HCT116 (cell line): ENCODE results near the gene ADGRD1. TPM values are rescaled to one million over a fixed set of nuclear protein-coding genes. Genes with fewer than 3 reads are reported as not detected.

Experiments used
- ATAC-seq: fragments of 200-7000 bp; cut with Tn5 transposase; 2 replicates; pipeline ENCODE4 v1.9.1; 2020; ENCODE audit warnings: mild to moderate bottlenecking, moderate library complexity
- BruUV-seq: library from RNA; stranded (reverse); fragments of 400-500 nt; replicated peaks from 2 replicates; lab custom pipeline; 2021; lab: Mats Ljungman, UMichigan
- CTCF ChIA-PET: fragments of 300-600 bp; sonication (Branson Sonifier 250); formaldehyde crosslinking; loops from one replicate; lab custom pipeline; 2021; ENCODE audit warnings: antibody characterized with exemption; lab: Charles Lee
- POLR2A ChIA-PET: fragments of 300-600, 350-600 bp; sonication (Branson Sonifier 250); formaldehyde crosslinking; loops from one replicate; lab custom pipeline; 2021; ENCODE audit warnings: antibody characterized with exemption; lab: Charles Lee
- RAD21 ChIA-PET, 2 experiments: fragments of 300-600 bp; sonication (Branson Sonifier 250); formaldehyde crosslinking; loops; one replicate each; lab custom pipeline; 2023; ENCODE audit warnings: low total read pairs in 2 of 2; ENCODE audit not compliant: uncharacterized antibody in 2 of 2, unreplicated experiment in 2 of 2, low non-redundant PET in 1 of 2; lab: Charles Lee
- DNase-seq: peaks from one replicate; pipeline ENCODE4 v3.0.0-alpha.2; 2010; ENCODE audit warnings: low read depth, low spot score
- H2AFZ ChIP-seq: fragments of 200-600 bp; shearing (Covaris generic), sonication (generic); 2 replicates; pipeline ENCODE4 v1.6.1; 2017; ENCODE audit warnings: low read depth, mixed run types, mixed read lengths, antibody characterized with exemption, low read length; ENCODE audit not compliant: poor library complexity, severe bottlenecking
- H3K27ac ChIP-seq: 2 replicates; pipeline ENCODE4 v1.5.1; 2012; ENCODE audit warnings: low read depth, low read length
- H3K27me3 ChIP-seq: fragments of 200-600 bp; sonication (generic); 2 replicates; pipeline ENCODE4 v1.6.1; 2016; ENCODE audit warnings: mixed run types, low read length, mixed read lengths; ENCODE audit not compliant: insufficient read depth
- H3K36me3 ChIP-seq, 2 experiments: fragments of 200-500 bp in 1 of 2; fragments of 200-600 bp in 1 of 2; sonication (Bioruptor generic) in 1 of 2; sonication (generic) in 1 of 2; 2 replicates each; pipeline versions ENCODE4 v1.5.1 to v1.6.1; 2014 to 2016; ENCODE audit warnings: low read length in 2 of 2, inconsistent platforms in 1 of 2, mixed read lengths in 1 of 2, mixed run types in 1 of 2; ENCODE audit not compliant: insufficient read depth in 2 of 2, control insufficient read depth in 1 of 2
- H3K4me1 ChIP-seq, 2 experiments: fragments of 200-600 bp in 1 of 2; sonication (generic) in 1 of 2; 2 replicates each; pipeline versions ENCODE4 v1.5.1 to v1.6.1; 2012 to 2017; ENCODE audit warnings: low read length in 2 of 2, inconsistent platforms in 1 of 2, mild to moderate bottlenecking in 1 of 2, mixed read lengths in 1 of 2, mixed run types in 1 of 2, moderate library complexity in 1 of 2; ENCODE audit not compliant: insufficient read depth in 2 of 2, control insufficient read depth in 1 of 2
- H3K4me2 ChIP-seq: fragments of 200-600 bp; sonication (generic); 2 replicates; pipeline ENCODE4 v1.6.1; 2017; ENCODE audit warnings: mixed run types, low read length, mixed read lengths
- H3K4me3 ChIP-seq, 2 experiments: fragments of 200-600 bp in 1 of 2; sonication (generic) in 1 of 2; replicated peaks in 1 of 2; 2 replicates each; pipeline ENCODE4 v1.5.1; 2011 to 2016; ENCODE audit warnings: low read length in 2 of 2, control low read depth in 1 of 2, low read depth in 1 of 2, mild to moderate bottlenecking in 1 of 2, mixed read lengths in 1 of 2, mixed run types in 1 of 2
- H3K79me2 ChIP-seq: fragments of 200-600 bp; sonication (generic); 2 replicates; pipeline ENCODE4 v1.6.1; 2017; ENCODE audit warnings: mild to moderate bottlenecking, mixed run types, low read length, moderate library complexity, mixed read lengths; ENCODE audit not compliant: insufficient read depth
- H3K9ac ChIP-seq: fragments of 200-600 bp; sonication (generic); 2 replicates; pipeline ENCODE4 v1.6.1; 2016; ENCODE audit warnings: low read length, mixed read lengths
- H3K9me2 ChIP-seq: fragments of 200-600 bp; sonication (generic), shearing (Covaris generic); 2 replicates; pipeline ENCODE4 v1.6.1; 2017; ENCODE audit warnings: mixed run types, mild to moderate bottlenecking, moderate library complexity; ENCODE audit not compliant: insufficient read depth
- H3K9me3 ChIP-seq, 2 experiments: fragments of 200-500 bp in 1 of 2; fragments of 200-600 bp in 1 of 2; sonication (Bioruptor generic) in 1 of 2; sonication (generic) in 1 of 2; 2 replicates each; pipeline ENCODE4 v1.6.1; 2014 to 2017; ENCODE audit warnings: low read length in 2 of 2, mixed read lengths in 2 of 2, inconsistent platforms in 1 of 2, low read depth in 1 of 2, mild to moderate bottlenecking in 1 of 2, mixed run types in 1 of 2, moderate library complexity in 1 of 2; ENCODE audit not compliant: control insufficient read depth in 1 of 2, insufficient read depth in 1 of 2
- H4K20me1 ChIP-seq: fragments of 200-600 bp; sonication (generic), shearing (Covaris generic); 2 replicates; pipeline ENCODE4 v1.6.1; 2017; ENCODE audit warnings: mixed run types, mild to moderate bottlenecking, moderate library complexity; ENCODE audit not compliant: insufficient read depth
- ELF1 ChIP-seq: IDR thresholded peaks from 2 replicates; pipeline ENCODE4 v1.6.1; 2012; ENCODE audit warnings: low read depth, borderline replicate concordance
- FOSL1 ChIP-seq: IDR thresholded peaks from 2 replicates; pipeline ENCODE4 v1.6.1; 2012; ENCODE audit warnings: low read depth
- POLR2A ChIP-seq: IDR thresholded peaks from 2 replicates; pipeline ENCODE4 v1.7.0; 2011; ENCODE audit warnings: borderline replicate concordance; ENCODE audit not compliant: insufficient read depth, insufficient read length; ENCODE audit errors: extremely low read depth
- POLR2AphosphoS5 ChIP-seq: IDR thresholded peaks from 2 replicates; pipeline ENCODE4 v1.6.1; 2011; ENCODE audit warnings: mild to moderate bottlenecking, low read depth, low read length, moderate library complexity
- REST ChIP-seq: IDR thresholded peaks from 2 replicates; pipeline ENCODE4 v1.6.1; 2012; ENCODE audit warnings: low read depth
- intact Hi-C: fragments of 100-400 bp; cut with micrococcal nuclease; formaldehyde crosslinking; loops from 2 replicates; pipeline ENCODE4 v1.10.0; 2022
- total RNA-seq: library from RNA; stranded (reverse); gene quantifications from one replicate; pipeline ENCODE4 v1.2.1, GENCODE V29; 2021; ENCODE audit not compliant: unreplicated experiment
- TF ChIP-seq, protein P1 (sequence below), 3 experiments: fragments of 200-600 bp in 1 of 3; sonication (generic) in 1 of 3; IDR thresholded peaks in 2 of 3; conservative IDR thresholded peaks in 1 of 3; 2 replicates each; pipeline ENCODE4 v1.5.1; 2012 to 2017; ENCODE audit warnings: low read depth in 2 of 3, low read length in 2 of 3, antibody characterized with exemption in 1 of 3, borderline replicate concordance in 1 of 3, control low read depth in 1 of 3, mild to moderate bottlenecking in 1 of 3, mixed read lengths in 1 of 3, mixed run types in 1 of 3, moderate library complexity in 1 of 3; ENCODE audit not compliant: insufficient read depth in 1 of 3

The ADGRD1 gene
- total RNA-seq, 1 experiment from 2014 or later, result 0.44 TPM

- ChIA-PET RAD21 (no interaction called here), CTCF (no interaction called here), POLR2A (no interaction called here)
- Histone ChIP-seq H3K4me2 (no peak overlapping the region), H3K4me1 (no peaks in the 10 kb centered on the region), H2AFZ (no peak overlapping the region), H3K9me2 (no peaks in the 10 kb centered on the region), H3K36me3 (no peaks in the 10 kb centered on the region), H3K79me2 (no peaks in the 10 kb centered on the region), H3K9ac (no peak overlapping the region), H3K9me3 (no peaks in the 10 kb centered on the region), H3K27ac (no peak overlapping the region), H4K20me1 (no peaks in the 10 kb centered on the region), H3K27me3 (peaks cover 16% of the 10 kb centered on the region), H3K4me3 (no peak overlapping the region)
- no peak for DNase-seq
- ATAC-seq, result no peak
- TF ChIP-seq REST (no peak), FOSL1 (no peak), POLR2A (no peak), POLR2AphosphoS5 (no peak), ELF1 (no peak)
- TF ChIP-seq, protein P1, sequence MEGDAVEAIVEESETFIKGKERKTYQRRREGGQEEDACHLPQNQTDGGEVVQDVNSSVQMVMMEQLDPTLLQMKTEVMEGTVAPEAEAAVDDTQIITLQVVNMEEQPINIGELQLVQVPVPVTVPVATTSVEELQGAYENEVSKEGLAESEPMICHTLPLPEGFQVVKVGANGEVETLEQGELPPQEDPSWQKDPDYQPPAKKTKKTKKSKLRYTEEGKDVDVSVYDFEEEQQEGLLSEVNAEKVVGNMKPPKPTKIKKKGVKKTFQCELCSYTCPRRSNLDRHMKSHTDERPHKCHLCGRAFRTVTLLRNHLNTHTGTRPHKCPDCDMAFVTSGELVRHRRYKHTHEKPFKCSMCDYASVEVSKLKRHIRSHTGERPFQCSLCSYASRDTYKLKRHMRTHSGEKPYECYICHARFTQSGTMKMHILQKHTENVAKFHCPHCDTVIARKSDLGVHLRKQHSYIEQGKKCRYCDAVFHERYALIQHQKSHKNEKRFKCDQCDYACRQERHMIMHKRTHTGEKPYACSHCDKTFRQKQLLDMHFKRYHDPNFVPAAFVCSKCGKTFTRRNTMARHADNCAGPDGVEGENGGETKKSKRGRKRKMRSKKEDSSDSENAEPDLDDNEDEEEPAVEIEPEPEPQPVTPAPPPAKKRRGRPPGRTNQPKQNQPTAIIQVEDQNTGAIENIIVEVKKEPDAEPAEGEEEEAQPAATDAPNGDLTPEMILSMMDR (IDR thresholded peaks at IDR 0.05 in 2 of 3, conservative IDR thresholded peaks at IDR 0.05 in 1 of 3; ENCODE audit: borderline replicate concordance in 1 of 3, insufficient read depth in 1 of 3, low read depth in 2 of 3, low read length in 2 of 3), result no peak
- intact Hi-C loops, result no loop called here
- BruUV-seq, result no TSS peak
Measured at GRCh38 chr12:130948751-130949150, 5.0 kb upstream of the ADGRD1 start.
